Esophagus squamous epithelium (tissue), 5 donors: Measurements from ENCODE around the gene ROBO3. TPM values are rescaled to one million over a fixed set of nuclear protein-coding genes. Genes with fewer than 3 reads are reported as not detected.

Experiments
- DNase-seq: peaks from one replicate; lab custom pipeline; 2025; lab: John Stamatoyannopoulos, UW
- H3K27ac ChIP-seq, 4 donors: fragments of 200-600 bp; sonication (generic); one replicate each; pipeline ENCODE4 v1.5.1; 2016 to 2019; ENCODE audit warnings: mild to moderate bottlenecking in 1 of 4
- H3K27me3 ChIP-seq, 4 donors: fragments of 200-600 bp; sonication (generic); 1 replicate in 3 of 4; 2 replicates in 1 of 4; pipeline versions ENCODE4 v1.5.1 to v1.6.0; 2017 to 2021; ENCODE audit warnings: antibody characterized with exemption in 1 of 4
- H3K36me3 ChIP-seq, 3 donors: fragments of 200-600 bp; sonication (generic); one replicate each; pipeline ENCODE4 v1.5.1; 2016 to 2019
- H3K4me1 ChIP-seq, 3 donors: fragments of 200-600 bp; sonication (generic); one replicate each; pipeline ENCODE4 v1.5.1; 2017 to 2019
- H3K4me3 ChIP-seq, 4 donors: fragments of 200-600 bp; sonication (generic); 1 replicate in 3 of 4; 2 replicates in 1 of 4; pipeline ENCODE4 v1.5.1; 2016 to 2019; ENCODE audit warnings: mild to moderate bottlenecking in 2 of 4, moderate library complexity in 1 of 4
- H3K9me3 ChIP-seq, 3 donors: fragments of 200-600 bp; sonication (generic); one replicate each; pipeline ENCODE4 v1.5.1; 2016 to 2019
- CTCF ChIP-seq, 6 experiments: fragments of 450-650 bp in 4 of 6; fragments of 200-600 bp in 2 of 6; sonication (generic) in 2 of 6; IDR thresholded peaks; one replicate each; pipeline ENCODE4 v1.5.1; 2016 to 2019; ENCODE audit warnings: antibody characterized with exemption in 6 of 6, mild to moderate bottlenecking in 4 of 6, moderate library complexity in 4 of 6
- POLR2A ChIP-seq, 4 donors: fragments of 450-650 bp; IDR thresholded peaks; one replicate each; pipeline ENCODE4 v1.6.1; 2017; ENCODE audit warnings: antibody characterized with exemption in 4 of 4, mild to moderate bottlenecking in 4 of 4, moderate library complexity in 3 of 4
- WGBS, 2 donors: methylation state at CpG; one replicate each; pipeline ENCODE4 v1.1.5; 2018; 5-methylcytosine and 5-hydroxymethylcytosine counted together
- intact Hi-C: fragments of 100-400 bp; cut with DNase I; formaldehyde crosslinking; loops from one replicate; pipeline ENCODE4 v1.15.0; 2022
- total RNA-seq, 4 donors: library from RNA; depleted of rRNA; stranded (reverse); fragments of >200 nt; gene quantifications; one replicate each; pipeline ENCODE4 v1.1.0, GENCODE V29; 2016
- donor health status: DM: yes; HTN: yes; CAD: no.

Gene ROBO3
- total RNA-seq, 4 donors from 2014 or later = 1.8 to 12.4 (median 3.8) TPM

GRCh38 chr11:124874571-124875255 lies 9.5 kb downstream of the ROBO3 start:
- TF ChIP-seq CTCF (IDR thresholded peaks at IDR 0.05) = no peak
- no peak for TF ChIP-seq POLR2A (IDR thresholded peaks at IDR 0.05)
- Histone ChIP-seq H3K27me3 (peaks cover 0 to 70% (median 1%) of the 10 kb centered on the region in 4 donors), H3K4me1 (peaks cover 3 to 26% (median 6%) of the 10 kb centered on the region in 3 donors), H3K36me3 (no peaks in the 10 kb centered on the region), H3K9me3 (no peaks in the 10 kb centered on the region), H3K4me3 (no peak overlapping the region), H3K27ac (no peak overlapping the region)
- 89 to 91% methylated on average over 4 to 6 of the region's 7 CpGs for WGBS, 2 donors
- no peak for DNase-seq
- intact Hi-C loops = no loop called here

GRCh38 chr11:124875401-124875800 lies 10.2 kb downstream of the ROBO3 start:
- peak overlapping the region in 2 of 4 donors; percentile 84 to 88 for H3K27ac ChIP-seq
- WGBS, 2 donors = 45 to 63% methylated on average over 2 to 3 of the region's 3 CpGs
- H3K27me3 ChIP-seq = peaks cover 0 to 64% (median 0%) of the 10 kb centered on the region in 4 donors
- intact Hi-C loops = no loop called here
- no peaks in the 10 kb centered on the region for H3K9me3 ChIP-seq
- DNase-seq = no peak
- no peaks in the 10 kb centered on the region for H3K36me3 ChIP-seq
- no peak for TF ChIP-seq CTCF (IDR thresholded peaks at IDR 0.05)
- TF ChIP-seq POLR2A (IDR thresholded peaks at IDR 0.05) = no peak
- peak overlapping the region in 3 of 4 donors; percentile 56 to 84 (median 57) for H3K4me3 ChIP-seq
- H3K4me1 ChIP-seq = peaks cover 3 to 26% (median 6%) of the 10 kb centered on the region in 3 donors

GRCh38 chr11:124875943-124876817 lies 10.9 kb downstream of the ROBO3 start:
- Histone ChIP-seq H3K27me3 (peaks cover 0 to 56% (median 0%) of the 10 kb centered on the region in 4 donors), H3K27ac (peak overlapping the region; percentile 83 to 95 (median 86)), H3K9me3 (no peaks in the 10 kb centered on the region), H3K36me3 (no peaks in the 10 kb centered on the region), H3K4me3 (peak overlapping the region; percentile 43 to 84 (median 56)), H3K4me1 (peaks cover 3 to 26% (median 6%) of the 10 kb centered on the region in 3 donors)
- TF ChIP-seq CTCF (IDR thresholded peaks at IDR 0.05) (peak; percentile 41 to 79 (median 66)), POLR2A (IDR thresholded peaks at IDR 0.05) (peak in 1 of 4 donors; percentile 24)
- peak; percentile 48 for DNase-seq
- intact Hi-C loops = no loop called here
- WGBS, 2 donors = 0 to 4% methylated on average over 10 to 12 of the region's 69 CpGs

GRCh38 chr11:124876818-124877630 lies 11.8 kb downstream of the ROBO3 start:
- Histone ChIP-seq H3K4me3 (peak overlapping the region; percentile 43 to 84 (median 56)), H3K9me3 (no peaks in the 10 kb centered on the region), H3K4me1 (peaks cover 3 to 26% (median 6%) of the 10 kb centered on the region in 3 donors), H3K27ac (peak overlapping the region; percentile 83 to 95 (median 86)), H3K36me3 (no peaks in the 10 kb centered on the region), H3K27me3 (peaks cover 0 to 47% (median 0%) of the 10 kb centered on the region in 4 donors)
- no peak for TF ChIP-seq POLR2A (IDR thresholded peaks at IDR 0.05)
- intact Hi-C loops = no loop called here
- no peak for DNase-seq
- 24 to 35% methylated on average over 26 to 28 of the region's 30 CpGs for WGBS, 2 donors

GRCh38 chr11:124877631-124877909 lies 12.3 kb downstream of the ROBO3 start:
- Histone ChIP-seq H3K4me1 (peaks cover 3 to 27% (median 6%) of the 10 kb centered on the region in 3 donors), H3K27ac (peak overlapping the region in 2 of 4 donors; percentile 88 to 95), H3K9me3 (no peaks in the 10 kb centered on the region), H3K4me3 (peak overlapping the region in 3 of 4 donors; percentile 56 to 84 (median 57)), H3K36me3 (no peaks in the 10 kb centered on the region), H3K27me3 (peaks cover 0 to 42% (median 0%) of the 10 kb centered on the region in 4 donors)
- no peak for TF ChIP-seq POLR2A (IDR thresholded peaks at IDR 0.05)
- TF ChIP-seq CTCF (IDR thresholded peaks at IDR 0.05) = no peak
- no peak for DNase-seq
- 50% methylated on average over 5 of the region's 10 CpGs; no CpG with 5 or more reads in 1 of the 2 donors for WGBS, 2 donors
- intact Hi-C loops = no loop called here
